ENCODE results near the gene AGBL1. TPM values are rescaled to one million over a fixed set of nuclear protein-coding genes. Genes with fewer than 3 reads are reported as not detected.

AGBL1 gene
- total RNA-seq, 1 experiment from 2014 or later = not detected

DNA sequence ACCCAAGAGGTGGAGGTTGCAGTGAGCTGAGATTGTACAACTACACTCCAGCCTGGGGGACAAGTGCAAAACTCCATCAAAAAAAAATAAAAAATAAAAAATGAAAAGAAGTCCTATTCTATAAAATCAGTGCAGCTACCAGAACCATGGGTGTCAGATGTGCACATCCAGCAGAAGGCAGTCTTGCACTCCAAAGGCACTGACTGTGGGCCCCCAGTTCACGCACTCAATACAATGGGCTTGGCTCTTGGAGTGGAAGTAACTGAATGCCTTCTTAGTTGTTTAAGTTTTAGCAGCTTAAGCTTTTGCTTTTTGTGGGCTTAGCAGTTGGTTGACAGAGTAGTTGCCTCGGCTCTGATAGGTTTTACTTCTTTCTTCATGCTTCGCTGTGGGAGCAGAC lies 141.4 kb downstream of the AGBL1 start:
- H3K23ac ChIP-seq (ENCODE audit: insufficient read length, low read depth, low read length) = no peak overlapping the region
- no peak overlapping the region for H3K4ac ChIP-seq (ENCODE audit: low read depth, low read length)
- H3K79me1 ChIP-seq (ENCODE audit: insufficient read depth, low read depth, low read length, poor library complexity, severe bottlenecking) = no peaks in the 10 kb centered on the region
- H4K20me1 ChIP-seq (ENCODE audit: control insufficient read depth, insufficient read depth, insufficient read length) = no peaks in the 10 kb centered on the region
- H4K91ac ChIP-seq (ENCODE audit: insufficient read length, low read depth, low read length) = no peak overlapping the region
- no peak overlapping the region for H3K9ac ChIP-seq (ENCODE audit: extremely low read depth, insufficient read length, low read length)
- H3K18ac ChIP-seq (ENCODE audit: insufficient read length, low read depth, low read length) = no peak overlapping the region
- no peaks in the 10 kb centered on the region for H3K79me2 ChIP-seq (ENCODE audit: insufficient read depth, low read length)
- H3K56ac ChIP-seq (ENCODE audit: insufficient read length, low read depth, low read length) = no peak overlapping the region
- TF ChIP-seq, protein P1, sequence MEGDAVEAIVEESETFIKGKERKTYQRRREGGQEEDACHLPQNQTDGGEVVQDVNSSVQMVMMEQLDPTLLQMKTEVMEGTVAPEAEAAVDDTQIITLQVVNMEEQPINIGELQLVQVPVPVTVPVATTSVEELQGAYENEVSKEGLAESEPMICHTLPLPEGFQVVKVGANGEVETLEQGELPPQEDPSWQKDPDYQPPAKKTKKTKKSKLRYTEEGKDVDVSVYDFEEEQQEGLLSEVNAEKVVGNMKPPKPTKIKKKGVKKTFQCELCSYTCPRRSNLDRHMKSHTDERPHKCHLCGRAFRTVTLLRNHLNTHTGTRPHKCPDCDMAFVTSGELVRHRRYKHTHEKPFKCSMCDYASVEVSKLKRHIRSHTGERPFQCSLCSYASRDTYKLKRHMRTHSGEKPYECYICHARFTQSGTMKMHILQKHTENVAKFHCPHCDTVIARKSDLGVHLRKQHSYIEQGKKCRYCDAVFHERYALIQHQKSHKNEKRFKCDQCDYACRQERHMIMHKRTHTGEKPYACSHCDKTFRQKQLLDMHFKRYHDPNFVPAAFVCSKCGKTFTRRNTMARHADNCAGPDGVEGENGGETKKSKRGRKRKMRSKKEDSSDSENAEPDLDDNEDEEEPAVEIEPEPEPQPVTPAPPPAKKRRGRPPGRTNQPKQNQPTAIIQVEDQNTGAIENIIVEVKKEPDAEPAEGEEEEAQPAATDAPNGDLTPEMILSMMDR (conservative IDR thresholded peaks at IDR 0.05) = peak; percentile 29; the same call in 2 of the 3 replicates
- H3K4me1 ChIP-seq (ENCODE audit: insufficient read depth, low read length) = no peaks in the 10 kb centered on the region
- H3K4me3 Mint-ChIP-seq = no peak overlapping the region
- no peak overlapping the region for H2BK12ac ChIP-seq (ENCODE audit: insufficient read length, low read depth, low read length)
- H3K23me2 ChIP-seq (ENCODE audit: insufficient read length, low read depth, low read length, poor library complexity, severe bottlenecking) = no peaks in the 10 kb centered on the region
- H2BK20ac ChIP-seq (ENCODE audit: low read depth, low read length, poor library complexity, severe bottlenecking) = no peak overlapping the region
- H4K5ac ChIP-seq (ENCODE audit: insufficient read length, low read depth, low read length) = no peak overlapping the region
- H3K4me1 Mint-ChIP-seq = no peaks in the 10 kb centered on the region
- H4K8ac ChIP-seq (replicated peaks; ENCODE audit: insufficient read length, low read depth, low read length) = no peak overlapping the region
- H3T11ph ChIP-seq (ENCODE audit: low read length) = no peak overlapping the region
- H3K4me2 ChIP-seq (ENCODE audit: insufficient read depth, insufficient read length, low read length) = no peak overlapping the region
- H2BK5ac ChIP-seq (ENCODE audit: insufficient read length, low read length) = no peak overlapping the region
- H3K27ac Mint-ChIP-seq = no peak overlapping the region
- peaks cover 10% of the 10 kb centered on the region for H3K27me3 Mint-ChIP-seq (ENCODE audit: low read depth)
- H3K9me3 Mint-ChIP-seq = peaks cover 9 to 24% of the 10 kb centered on the region in 2 experiments
- peaks cover 4 to 21% (median 9%) of the 10 kb centered on the region in 3 experiments for H3K36me3 Mint-ChIP-seq (ENCODE audit: insufficient read depth in 1 of 3, low read depth in 3 of 3)
- H3K27me3 ChIP-seq (ENCODE audit: insufficient read depth, low read length) = no peaks in the 10 kb centered on the region
- no peaks in the 10 kb centered on the region for H3K9me3 ChIP-seq (ENCODE audit: control insufficient read depth, low read depth, low read length)
- H2AFZ ChIP-seq (ENCODE audit: low read length) = no peak overlapping the region
- no peak overlapping the region for H2BK120ac ChIP-seq (ENCODE audit: low read depth, low read length, poor library complexity, severe bottlenecking)
- no peak overlapping the region for H2BK15ac ChIP-seq (ENCODE audit: low read depth, low read length)
- H2AK5ac ChIP-seq (ENCODE audit: insufficient read length, low read length) = no peak overlapping the region
- whole genome bisulfite sequencing (ENCODE audit: extremely low coverage, insufficient read length, low lambda C conversion rate) = no CpG with 5 or more reads among the region's 3 CpGs
- no peak overlapping the region for H3K14ac ChIP-seq (ENCODE audit: insufficient read depth, low read length)
- H3K27ac ChIP-seq (ENCODE audit: insufficient read length, low read depth, low read length) = no peak overlapping the region
- no peak for DNase-seq

All from H9 (cell line).